AG09319 (cell line): ENCODE data around the gene TES.

Experiments
- DNase-seq: peaks from one replicate; pipeline ENCODE4 v3.0.0-alpha.2; 2010; ENCODE audit warnings: low read depth; ENCODE audit errors: extremely low read depth
- TF ChIP-seq, protein P1 (sequence below): IDR thresholded peaks from 2 replicates; pipeline ENCODE4 v1.5.1; 2011; ENCODE audit warnings: low read depth, mild to moderate bottlenecking, inconsistent platforms, low read length, moderate library complexity

TES gene

DNA sequence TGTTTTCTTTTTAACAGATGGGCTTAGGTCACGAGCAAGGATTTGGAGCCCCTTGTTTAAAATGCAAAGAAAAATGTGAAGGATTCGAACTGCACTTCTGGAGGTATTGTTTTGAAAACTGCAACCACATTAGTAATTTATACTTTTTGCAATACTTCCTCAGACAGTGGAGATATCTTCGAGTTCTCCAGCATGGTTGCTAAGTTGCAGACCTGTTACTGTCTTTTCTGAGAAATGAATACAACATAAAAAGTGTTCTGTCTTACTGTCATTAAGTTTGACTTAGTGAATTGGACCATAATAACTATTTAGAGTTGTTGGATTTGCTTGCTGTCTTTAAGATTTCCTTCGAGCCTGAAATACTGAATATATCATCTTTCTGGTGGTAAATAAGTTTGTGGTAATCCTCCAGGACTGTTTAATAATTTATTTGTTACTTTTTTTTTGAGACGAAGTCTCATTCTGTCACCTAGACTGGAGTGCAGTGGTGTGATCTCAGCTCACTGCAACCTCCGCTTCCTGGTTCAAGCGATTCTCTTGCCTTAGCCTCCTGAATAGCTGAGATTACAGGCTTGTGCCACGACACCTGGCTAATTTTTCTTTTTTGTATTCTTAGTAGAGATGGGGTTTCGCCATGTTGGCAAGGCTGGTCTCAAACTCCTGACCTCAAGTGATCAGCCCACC lies 24.3 kb downstream of the TES start:
- DNase-seq, result no peak
- TF ChIP-seq, protein P1, sequence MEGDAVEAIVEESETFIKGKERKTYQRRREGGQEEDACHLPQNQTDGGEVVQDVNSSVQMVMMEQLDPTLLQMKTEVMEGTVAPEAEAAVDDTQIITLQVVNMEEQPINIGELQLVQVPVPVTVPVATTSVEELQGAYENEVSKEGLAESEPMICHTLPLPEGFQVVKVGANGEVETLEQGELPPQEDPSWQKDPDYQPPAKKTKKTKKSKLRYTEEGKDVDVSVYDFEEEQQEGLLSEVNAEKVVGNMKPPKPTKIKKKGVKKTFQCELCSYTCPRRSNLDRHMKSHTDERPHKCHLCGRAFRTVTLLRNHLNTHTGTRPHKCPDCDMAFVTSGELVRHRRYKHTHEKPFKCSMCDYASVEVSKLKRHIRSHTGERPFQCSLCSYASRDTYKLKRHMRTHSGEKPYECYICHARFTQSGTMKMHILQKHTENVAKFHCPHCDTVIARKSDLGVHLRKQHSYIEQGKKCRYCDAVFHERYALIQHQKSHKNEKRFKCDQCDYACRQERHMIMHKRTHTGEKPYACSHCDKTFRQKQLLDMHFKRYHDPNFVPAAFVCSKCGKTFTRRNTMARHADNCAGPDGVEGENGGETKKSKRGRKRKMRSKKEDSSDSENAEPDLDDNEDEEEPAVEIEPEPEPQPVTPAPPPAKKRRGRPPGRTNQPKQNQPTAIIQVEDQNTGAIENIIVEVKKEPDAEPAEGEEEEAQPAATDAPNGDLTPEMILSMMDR, result no peak

DNA sequence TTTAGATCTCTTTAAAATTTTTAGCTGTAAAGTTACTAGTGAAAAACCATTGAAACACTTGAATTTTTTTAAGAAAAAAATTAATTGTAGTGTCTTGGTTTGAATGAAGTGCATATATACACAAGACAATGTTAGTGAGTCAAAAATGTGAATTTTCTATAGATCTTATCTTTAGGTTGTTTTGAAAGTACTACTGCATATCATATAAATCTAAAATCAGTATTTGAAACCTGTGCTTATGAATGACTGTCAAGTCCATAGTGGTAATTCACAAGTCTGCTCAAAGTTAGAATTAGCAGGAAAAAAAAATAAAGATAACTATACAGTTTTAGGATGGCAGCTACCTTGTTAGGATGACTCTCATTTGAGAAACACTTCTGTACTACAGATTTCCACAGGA lies 25.0 kb downstream of the TES start:
- no peak for DNase-seq
- TF ChIP-seq, protein P1, result no peak

DNA sequence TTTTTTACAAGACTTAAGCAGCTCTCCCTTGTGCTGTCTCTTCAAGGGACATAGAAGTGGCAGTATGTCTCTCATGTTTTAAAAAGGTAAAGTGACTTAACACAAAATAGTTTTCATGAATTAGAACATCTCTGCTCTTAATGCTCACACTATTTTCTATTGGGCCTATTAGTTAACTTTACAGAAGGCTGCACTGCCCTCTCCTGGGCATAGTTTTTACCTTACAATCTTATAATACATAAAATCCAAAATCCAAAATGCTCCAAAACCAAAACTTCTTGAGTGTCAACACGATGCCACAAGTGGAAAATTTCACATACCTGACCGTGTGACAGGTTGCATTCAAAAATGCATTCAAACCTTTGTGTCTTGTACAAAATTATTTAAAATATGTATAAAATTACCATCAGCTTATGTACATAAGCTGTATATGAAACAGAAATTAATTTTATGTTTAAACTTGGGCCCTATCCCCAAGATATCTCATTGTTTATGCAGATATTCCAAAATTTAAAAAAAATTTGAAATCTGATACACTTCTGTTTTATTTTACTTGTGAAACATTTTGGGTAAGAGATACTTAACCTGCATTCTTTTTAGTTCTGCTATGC lies 25.8 kb downstream of the TES start:
- TF ChIP-seq, protein P1, result peak; percentile 49

DNA sequence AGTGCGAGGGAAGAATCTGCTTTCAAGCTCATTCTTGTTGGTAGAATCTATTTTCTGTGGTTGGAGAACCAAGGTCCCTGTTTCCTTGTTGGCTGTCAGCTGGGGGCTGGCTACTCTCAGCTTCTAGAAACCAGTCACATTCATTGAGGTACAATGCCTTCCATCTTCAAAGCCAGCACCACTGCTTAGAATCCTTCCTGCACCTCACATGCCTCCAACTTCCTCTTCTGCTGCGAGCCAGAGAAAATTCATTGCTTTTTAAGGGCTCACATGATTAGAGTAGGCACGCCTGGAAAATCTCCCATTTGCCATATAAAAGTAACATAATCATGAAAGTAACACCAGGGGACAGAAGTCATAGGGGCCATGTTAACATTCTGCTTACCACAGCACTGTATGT lies 28.7 kb downstream of the TES start:
- no peak for DNase-seq
- TF ChIP-seq, protein P1, result no peak

More for the DNA sequence above, 25.8 kb downstream of the TES start:
- DNase-seq, result no peak

DNA sequence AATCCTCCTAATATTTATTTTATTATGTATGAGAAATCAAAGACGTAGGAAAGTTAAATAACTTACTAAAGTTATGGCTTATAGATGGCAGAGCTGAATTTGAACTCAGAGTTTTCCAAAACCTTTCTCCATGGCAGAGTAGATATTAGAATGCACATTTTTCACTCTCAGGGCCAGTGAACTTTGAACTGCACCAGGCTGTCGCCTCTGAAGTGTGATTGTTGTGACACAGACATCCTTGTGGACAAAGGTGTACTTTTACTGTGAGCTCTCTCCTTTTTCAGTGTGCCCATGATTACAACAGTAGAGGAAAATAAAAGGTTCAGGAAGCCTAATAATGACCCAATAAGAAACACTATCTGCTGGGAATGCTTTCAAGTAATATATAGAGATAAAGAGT lies 29.1 kb downstream of the TES start:
- no peak for DNase-seq
- TF ChIP-seq, protein P1, result no peak

DNA sequence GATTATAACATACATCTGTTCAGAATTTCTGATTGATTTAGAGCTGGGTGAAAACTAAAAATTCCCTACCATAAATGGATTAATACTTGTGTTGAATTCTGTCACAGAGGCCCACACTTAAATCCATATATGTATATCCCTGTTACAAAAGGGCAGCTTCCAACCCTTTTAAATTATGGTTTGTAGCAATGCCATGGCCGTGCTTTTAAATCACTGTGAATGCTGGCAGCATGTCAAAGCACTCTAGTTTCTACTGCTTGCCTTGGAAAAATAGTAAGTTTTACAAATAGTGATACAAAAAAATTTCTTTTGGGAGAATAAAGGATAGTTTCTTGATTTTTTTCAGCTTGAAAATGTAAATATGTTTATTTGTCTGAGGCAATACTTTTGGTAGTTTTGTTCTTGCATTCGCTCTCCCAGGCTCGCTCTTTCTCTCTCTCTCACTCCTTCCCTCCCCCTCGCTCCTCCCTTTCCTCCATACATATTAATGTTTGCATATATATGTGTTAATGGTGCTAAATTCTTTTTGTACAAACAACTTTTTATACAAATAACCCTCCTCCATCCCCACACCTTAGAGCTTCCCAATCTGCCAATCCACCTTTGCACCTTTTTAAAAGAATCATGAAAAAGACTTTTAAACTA lies 29.8 kb downstream of the TES start:
- DNase-seq, result no peak
- TF ChIP-seq, protein P1, result no peak

DNA sequence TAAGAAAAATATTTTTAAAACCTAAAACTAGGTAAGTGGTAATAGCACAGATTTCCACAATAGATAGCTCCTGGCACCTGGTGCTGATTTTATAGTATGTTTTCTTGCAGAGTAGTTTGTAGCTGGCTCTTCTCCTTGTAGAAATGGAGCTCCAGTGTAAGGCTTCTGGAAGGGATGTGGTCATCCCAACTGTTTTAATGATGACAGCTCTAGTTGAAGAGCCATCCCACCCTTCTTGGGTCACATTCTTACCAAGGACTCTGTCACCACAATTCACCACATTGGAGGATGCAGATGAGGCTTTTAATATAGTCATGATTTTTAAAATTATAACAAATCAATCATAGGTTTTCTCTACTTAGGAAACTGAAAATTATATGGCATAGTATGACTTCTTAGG lies 31.0 kb downstream of the TES start:
- TF ChIP-seq, protein P1, result no peak
- no peak for DNase-seq
